Suprapubic skin (tissue), 4 donors: Measurements from ENCODE around the gene NXPH3.

Experiments
- EP300 ChIP-seq: sonication (generic); formaldehyde crosslinking; IDR thresholded peaks from one replicate; pipeline ENCODE4 v1.6.1; 2017; ENCODE audit warnings: antibody characterized with exemption
- POLR2A ChIP-seq, 2 donors: fragments of 450-650 bp; IDR thresholded peaks; one replicate each; pipeline ENCODE4 v1.6.1; 2017; ENCODE audit warnings: antibody characterized with exemption in 2 of 2, mild to moderate bottlenecking in 2 of 2, moderate library complexity in 2 of 2
- POLR2AphosphoS5 ChIP-seq, 3 donors: sonication (generic); formaldehyde crosslinking; IDR thresholded peaks; one replicate each; pipeline ENCODE4 v1.6.1; 2017; ENCODE audit warnings: antibody characterized with exemption in 3 of 3
- TF ChIP-seq, protein P1 (sequence below), 2 donors: fragments of 200-600 bp in 1 of 2; fragments of 450-650 bp in 1 of 2; sonication (generic) in 1 of 2; IDR thresholded peaks; one replicate each; pipeline ENCODE4 v1.5.1; 2016 to 2019; ENCODE audit warnings: antibody characterized with exemption in 2 of 2, mild to moderate bottlenecking in 1 of 2, moderate library complexity in 1 of 2

DNA sequence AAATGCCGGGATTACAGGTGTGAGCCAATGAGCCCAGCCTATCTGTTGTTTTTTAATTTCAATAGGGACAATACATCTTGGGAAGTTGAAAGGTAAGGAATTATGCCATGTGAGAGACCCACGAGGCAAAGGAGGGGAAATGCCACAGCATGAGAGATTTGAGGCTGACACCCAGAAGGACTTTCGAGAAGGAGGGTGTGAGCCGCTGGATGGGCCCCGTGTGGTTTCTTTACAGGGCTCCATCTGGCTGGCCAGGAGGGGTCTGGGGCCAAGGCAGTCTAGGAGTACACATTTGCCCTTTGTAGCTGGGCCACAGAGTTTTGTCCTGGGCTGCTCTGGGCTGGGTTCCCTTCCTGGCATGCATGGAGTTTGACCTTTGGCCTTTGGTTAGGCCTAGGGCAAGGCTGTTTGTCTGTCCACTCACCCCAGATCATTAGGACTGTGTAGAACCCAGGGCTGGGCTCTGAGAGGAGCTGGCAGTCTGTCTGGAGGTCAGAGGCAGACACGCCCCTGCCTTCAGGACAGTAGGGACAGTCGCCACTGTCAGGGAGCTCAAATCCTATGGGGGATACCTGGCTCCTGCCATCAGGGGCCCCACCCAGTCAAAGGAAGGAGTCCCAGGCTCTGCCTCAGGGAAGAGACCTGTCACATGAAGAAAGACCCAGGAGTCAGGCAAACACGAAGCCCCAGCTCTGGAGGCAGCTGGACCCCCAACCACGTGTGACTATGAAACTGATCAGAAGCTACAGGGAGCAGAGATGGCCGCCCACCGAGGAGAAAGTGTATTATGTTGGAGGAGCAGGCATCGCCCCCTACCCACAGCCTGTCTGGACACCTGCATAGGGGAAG lies 24.2 kb upstream of the NXPH3 start:
- TF ChIP-seq, protein P1, sequence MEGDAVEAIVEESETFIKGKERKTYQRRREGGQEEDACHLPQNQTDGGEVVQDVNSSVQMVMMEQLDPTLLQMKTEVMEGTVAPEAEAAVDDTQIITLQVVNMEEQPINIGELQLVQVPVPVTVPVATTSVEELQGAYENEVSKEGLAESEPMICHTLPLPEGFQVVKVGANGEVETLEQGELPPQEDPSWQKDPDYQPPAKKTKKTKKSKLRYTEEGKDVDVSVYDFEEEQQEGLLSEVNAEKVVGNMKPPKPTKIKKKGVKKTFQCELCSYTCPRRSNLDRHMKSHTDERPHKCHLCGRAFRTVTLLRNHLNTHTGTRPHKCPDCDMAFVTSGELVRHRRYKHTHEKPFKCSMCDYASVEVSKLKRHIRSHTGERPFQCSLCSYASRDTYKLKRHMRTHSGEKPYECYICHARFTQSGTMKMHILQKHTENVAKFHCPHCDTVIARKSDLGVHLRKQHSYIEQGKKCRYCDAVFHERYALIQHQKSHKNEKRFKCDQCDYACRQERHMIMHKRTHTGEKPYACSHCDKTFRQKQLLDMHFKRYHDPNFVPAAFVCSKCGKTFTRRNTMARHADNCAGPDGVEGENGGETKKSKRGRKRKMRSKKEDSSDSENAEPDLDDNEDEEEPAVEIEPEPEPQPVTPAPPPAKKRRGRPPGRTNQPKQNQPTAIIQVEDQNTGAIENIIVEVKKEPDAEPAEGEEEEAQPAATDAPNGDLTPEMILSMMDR (IDR thresholded peaks at IDR 0.05), result no peak
- TF ChIP-seq POLR2A (IDR thresholded peaks at IDR 0.05) (no peak), EP300 (no peak), POLR2AphosphoS5 (IDR thresholded peaks at IDR 0.05) (no peak)
